ENCODE results near the gene ZFP57.
A peak's percentile ranks its signal among the peaks of the same experiment; 100 is the strongest.

Gene ZFP57

GRCh38 chr6:29629571-29629970 lies 51.4 kb downstream of the ZFP57 start:
- no peak for TF ChIP-seq CTCF (IDR thresholded peaks at IDR 0.05; ENCODE audit: low read depth, low read length, missing control alignments)
- no peak overlapping the region for H3K4me3 ChIP-seq (ENCODE audit: low read depth, low read length)
- no peak for DNase-seq (ENCODE audit: low read depth)

- peak; percentile 82 for TF ChIP-seq CTCF (IDR thresholded peaks at IDR 0.05; ENCODE audit: low read depth, low read length, missing control alignments)
- no peak for DNase-seq (ENCODE audit: low read depth)
- peak overlapping the region; percentile 46 for H3K4me3 ChIP-seq (ENCODE audit: low read depth, low read length)
Observed at GRCh38 chr6:29628419-29629281, 52.3 kb downstream of the ZFP57 start.

- DNase-seq (ENCODE audit: low read depth), result no peak
- no peak for TF ChIP-seq CTCF (IDR thresholded peaks at IDR 0.05; ENCODE audit: low read depth, low read length, missing control alignments)
- H3K4me3 ChIP-seq (ENCODE audit: low read depth, low read length), result peak overlapping the region; percentile 46
Observed at GRCh38 chr6:29627755-29628418, 53.1 kb downstream of the ZFP57 start.

- DNase-seq (ENCODE audit: low read depth), result no peak
- TF ChIP-seq CTCF (IDR thresholded peaks at IDR 0.05; ENCODE audit: low read depth, low read length, missing control alignments), result no peak
- no peak overlapping the region for H3K4me3 ChIP-seq (ENCODE audit: low read depth, low read length)
Observed at GRCh38 chr6:29626948-29627754, 53.8 kb downstream of the ZFP57 start.

GRCh38 chr6:29625337-29625930 lies 55.5 kb downstream of the ZFP57 start:
- no peak overlapping the region for H3K4me3 ChIP-seq (ENCODE audit: low read depth, low read length)
- TF ChIP-seq CTCF (IDR thresholded peaks at IDR 0.05; ENCODE audit: low read depth, low read length, missing control alignments), result no peak
- no peak for DNase-seq (ENCODE audit: low read depth)

GRCh38 chr6:29624520-29624961 lies 56.4 kb downstream of the ZFP57 start:
- DNase-seq (ENCODE audit: low read depth), result no peak
- H3K4me3 ChIP-seq (ENCODE audit: low read depth, low read length), result no peak overlapping the region
- no peak for TF ChIP-seq CTCF (IDR thresholded peaks at IDR 0.05; ENCODE audit: low read depth, low read length, missing control alignments)

Measured in GM12864 (cell line).